IMR-90 (cell line): ENCODE data around the gene ARID4B.

ENCODE experiments used
- BHLHE40 ChIP-seq: fragments of 150-350 bp; IDR thresholded peaks from 2 replicates; pipeline ENCODE4 v1.6.1; 2016; ENCODE audit warnings: mild to moderate bottlenecking, low read depth, low read length
- CEBPB ChIP-seq: IDR thresholded peaks from 2 replicates; pipeline ENCODE4 v1.6.1; 2012; ENCODE audit warnings: low read depth, low read length, improper control_type of control experiment
- FOS ChIP-seq: fragments of 150-350 bp; IDR thresholded peaks from 2 replicates; pipeline ENCODE4 v1.6.1; 2016; ENCODE audit warnings: low read depth, low read length
- MXI1 ChIP-seq: IDR thresholded peaks from 2 replicates; pipeline ENCODE4 v1.6.1; 2012; ENCODE audit warnings: low read depth, mild to moderate bottlenecking, low read length, moderate library complexity, borderline replicate concordance
- NFE2L2 ChIP-seq: fragments of 150-350 bp; IDR thresholded peaks from 2 replicates; pipeline ENCODE4 v1.6.1; 2016; ENCODE audit warnings: low read depth, mild to moderate bottlenecking, low read length
- POLR2A ChIP-seq: IDR thresholded peaks from 2 replicates; pipeline ENCODE4 v1.6.1; 2012; ENCODE audit warnings: mild to moderate bottlenecking, low read depth, low read length
- RAD21 ChIP-seq: IDR thresholded peaks from 2 replicates; pipeline ENCODE4 v1.6.1; 2012; ENCODE audit warnings: low read length, improper control_type of control experiment
- RCOR1 ChIP-seq: IDR thresholded peaks from 2 replicates; pipeline ENCODE4 v1.6.1; 2012; ENCODE audit warnings: mild to moderate bottlenecking, low read length, improper control_type of control experiment; ENCODE audit not compliant: insufficient replicate concordance
- RFX5 ChIP-seq: IDR thresholded peaks from 2 replicates; pipeline ENCODE4 v1.8.0; 2012; ENCODE audit warnings: low read depth, mild to moderate bottlenecking, low read length, moderate library complexity
- TF ChIP-seq, protein P1 (sequence below): conservative IDR thresholded peaks from 2 replicates; pipeline ENCODE4 v1.5.1; 2012; ENCODE audit warnings: mild to moderate bottlenecking, low read depth, low read length, improper control_type of control experiment
- TF ChIP-seq, protein P2 (sequence below): fragments of 150-350 bp; IDR thresholded peaks from 2 replicates; pipeline ENCODE4 v1.6.1; 2017; ENCODE audit warnings: mild to moderate bottlenecking, antibody characterized with exemption, low read length, low read depth
- TF ChIP-seq, protein P3 (sequence below): fragments of 150-350 bp; IDR thresholded peaks from 2 replicates; pipeline ENCODE4 v1.6.1; 2016; ENCODE audit warnings: low read depth, mild to moderate bottlenecking, low read length, moderate library complexity, borderline replicate concordance

DNA sequence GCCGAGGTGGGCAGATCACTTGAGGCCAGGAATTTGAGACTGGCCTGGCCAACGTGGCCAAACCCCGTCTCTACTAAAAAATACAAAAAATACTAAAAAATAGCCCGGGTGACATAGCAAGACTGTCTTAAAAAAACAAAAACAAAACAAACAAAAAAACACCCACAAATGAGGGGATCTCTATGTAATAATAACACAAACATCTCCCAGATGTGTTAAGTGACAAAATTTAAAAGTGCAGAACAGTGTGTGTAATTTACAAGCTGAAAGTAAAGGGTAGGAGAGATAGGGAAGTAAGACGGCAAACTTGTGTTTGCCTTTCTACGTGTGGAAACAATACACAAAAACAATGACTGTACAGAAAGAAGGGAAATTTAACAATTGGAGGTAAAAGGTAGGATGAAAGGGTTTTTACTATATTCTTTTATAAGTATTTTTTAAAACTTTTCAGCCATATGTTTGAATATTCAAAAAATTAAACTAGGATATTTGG lies 36.3 kb downstream of the ARID4B start:
- TF ChIP-seq, protein P1, sequence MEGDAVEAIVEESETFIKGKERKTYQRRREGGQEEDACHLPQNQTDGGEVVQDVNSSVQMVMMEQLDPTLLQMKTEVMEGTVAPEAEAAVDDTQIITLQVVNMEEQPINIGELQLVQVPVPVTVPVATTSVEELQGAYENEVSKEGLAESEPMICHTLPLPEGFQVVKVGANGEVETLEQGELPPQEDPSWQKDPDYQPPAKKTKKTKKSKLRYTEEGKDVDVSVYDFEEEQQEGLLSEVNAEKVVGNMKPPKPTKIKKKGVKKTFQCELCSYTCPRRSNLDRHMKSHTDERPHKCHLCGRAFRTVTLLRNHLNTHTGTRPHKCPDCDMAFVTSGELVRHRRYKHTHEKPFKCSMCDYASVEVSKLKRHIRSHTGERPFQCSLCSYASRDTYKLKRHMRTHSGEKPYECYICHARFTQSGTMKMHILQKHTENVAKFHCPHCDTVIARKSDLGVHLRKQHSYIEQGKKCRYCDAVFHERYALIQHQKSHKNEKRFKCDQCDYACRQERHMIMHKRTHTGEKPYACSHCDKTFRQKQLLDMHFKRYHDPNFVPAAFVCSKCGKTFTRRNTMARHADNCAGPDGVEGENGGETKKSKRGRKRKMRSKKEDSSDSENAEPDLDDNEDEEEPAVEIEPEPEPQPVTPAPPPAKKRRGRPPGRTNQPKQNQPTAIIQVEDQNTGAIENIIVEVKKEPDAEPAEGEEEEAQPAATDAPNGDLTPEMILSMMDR = no peak
- TF ChIP-seq, protein P2, sequence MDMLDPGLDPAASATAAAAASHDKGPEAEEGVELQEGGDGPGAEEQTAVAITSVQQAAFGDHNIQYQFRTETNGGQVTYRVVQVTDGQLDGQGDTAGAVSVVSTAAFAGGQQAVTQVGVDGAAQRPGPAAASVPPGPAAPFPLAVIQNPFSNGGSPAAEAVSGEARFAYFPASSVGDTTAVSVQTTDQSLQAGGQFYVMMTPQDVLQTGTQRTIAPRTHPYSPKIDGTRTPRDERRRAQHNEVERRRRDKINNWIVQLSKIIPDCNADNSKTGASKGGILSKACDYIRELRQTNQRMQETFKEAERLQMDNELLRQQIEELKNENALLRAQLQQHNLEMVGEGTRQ = no peak
- no peak for TF ChIP-seq RFX5
- TF ChIP-seq, protein P3, sequence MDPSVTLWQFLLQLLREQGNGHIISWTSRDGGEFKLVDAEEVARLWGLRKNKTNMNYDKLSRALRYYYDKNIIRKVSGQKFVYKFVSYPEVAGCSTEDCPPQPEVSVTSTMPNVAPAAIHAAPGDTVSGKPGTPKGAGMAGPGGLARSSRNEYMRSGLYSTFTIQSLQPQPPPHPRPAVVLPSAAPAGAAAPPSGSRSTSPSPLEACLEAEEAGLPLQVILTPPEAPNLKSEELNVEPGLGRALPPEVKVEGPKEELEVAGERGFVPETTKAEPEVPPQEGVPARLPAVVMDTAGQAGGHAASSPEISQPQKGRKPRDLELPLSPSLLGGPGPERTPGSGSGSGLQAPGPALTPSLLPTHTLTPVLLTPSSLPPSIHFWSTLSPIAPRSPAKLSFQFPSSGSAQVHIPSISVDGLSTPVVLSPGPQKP = no peak
- no peak for TF ChIP-seq POLR2A
- TF ChIP-seq NFE2L2 = no peak
- TF ChIP-seq FOS = no peak
- TF ChIP-seq CEBPB = no peak
- no peak for TF ChIP-seq RCOR1
- TF ChIP-seq BHLHE40 = no peak
- TF ChIP-seq MXI1 = no peak
- no peak for TF ChIP-seq RAD21
